ENCODE data around the gene NSF.
"Not testable (repeated sequence)": the region's sequence is repeated elsewhere in the genome, so short reads cannot be mapped to it uniquely, and the experiment has no call there.

NSF gene

GRCh38 chr17:46623790-46624189, 33.3 kb downstream of the NSF start:
- DNase-seq (ENCODE audit: extremely low read depth, low read depth); H3K4me3 ChIP-seq (replicated peaks; ENCODE audit: low read depth, low read length): not testable (repeated sequence)

DNA sequence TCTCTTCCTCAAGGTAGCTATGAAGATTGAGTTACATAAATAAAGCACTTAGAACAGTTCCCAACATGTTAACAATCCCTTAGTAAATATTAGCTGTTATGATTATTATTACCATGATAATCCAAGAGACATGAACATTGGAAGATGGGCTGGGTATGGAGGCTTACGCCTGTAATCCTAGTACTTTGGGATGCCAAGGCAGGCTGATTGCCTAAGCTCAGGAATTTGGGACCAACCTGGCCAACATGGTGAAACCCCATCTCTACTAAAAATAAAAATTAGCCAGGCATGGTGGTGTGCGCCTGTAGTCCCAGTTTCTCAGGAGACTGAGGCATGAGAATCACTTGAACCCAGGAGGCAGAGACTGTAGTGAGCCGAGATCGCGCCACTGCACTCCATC, 34.3 kb downstream of the NSF start:
- not testable (repeated sequence) for H3K4me3 ChIP-seq (replicated peaks; ENCODE audit: low read depth, low read length)

DNA sequence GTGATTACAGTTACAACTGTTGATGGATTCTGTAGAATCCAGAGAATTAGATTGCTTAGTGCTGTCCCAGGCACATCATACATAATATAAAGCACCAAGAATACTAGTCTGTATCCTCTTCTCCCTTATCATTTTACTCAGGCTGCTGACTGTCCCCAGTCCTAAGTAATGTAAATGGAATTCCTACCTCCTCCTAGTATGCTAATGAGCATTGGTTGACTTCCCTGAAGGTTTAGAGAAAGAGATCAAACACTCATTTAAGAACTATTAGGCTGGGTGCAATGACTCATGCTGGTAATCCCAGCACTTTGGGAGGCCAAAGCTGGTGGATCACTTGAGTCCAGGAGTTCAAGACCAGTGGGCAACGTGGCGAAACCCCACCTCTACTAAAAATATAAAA, 37.0 kb downstream of the NSF start:
- not testable (repeated sequence) for DNase-seq (ENCODE audit: extremely low read depth, low read depth); H3K4me3 ChIP-seq (replicated peaks; ENCODE audit: low read depth, low read length)

More for the DNA sequence above, 34.3 kb downstream of the NSF start:
- DNase-seq (ENCODE audit: extremely low read depth, low read depth) = not testable (repeated sequence)

DNA sequence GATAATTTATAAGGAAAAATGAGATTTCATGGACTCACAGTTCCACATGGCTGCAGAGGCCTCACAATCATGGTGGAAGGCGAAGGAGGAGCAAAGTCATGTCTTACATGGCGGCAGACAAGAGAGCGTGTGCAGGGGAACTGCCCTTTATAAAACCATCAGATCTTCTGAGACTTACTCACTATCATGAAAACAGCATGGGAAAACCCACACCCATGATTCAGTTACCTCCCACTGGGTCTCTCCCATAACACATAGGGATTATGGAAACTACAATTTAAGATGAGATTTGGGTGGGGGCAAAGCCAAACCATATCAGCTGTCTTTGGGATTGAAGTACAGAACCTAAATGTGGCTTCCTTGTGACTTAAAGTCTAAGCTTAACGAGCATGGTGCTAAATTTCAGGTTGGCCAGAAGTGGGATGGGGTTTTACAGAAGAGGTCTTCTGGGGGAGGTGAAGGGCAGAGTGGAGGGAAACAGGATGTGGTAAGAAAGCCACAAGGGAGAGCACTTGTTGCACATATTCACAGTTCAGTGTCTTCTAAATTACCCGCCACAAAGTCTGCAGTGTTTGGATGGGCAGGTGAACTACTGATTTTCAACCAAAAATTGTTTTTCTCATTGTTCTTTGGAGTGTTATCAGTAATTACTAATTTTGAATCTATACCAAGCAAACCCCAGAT, 38.4 kb downstream of the NSF start:
- not testable (repeated sequence) for H3K4me3 ChIP-seq (replicated peaks; ENCODE audit: low read depth, low read length); DNase-seq (ENCODE audit: extremely low read depth, low read depth)

DNA sequence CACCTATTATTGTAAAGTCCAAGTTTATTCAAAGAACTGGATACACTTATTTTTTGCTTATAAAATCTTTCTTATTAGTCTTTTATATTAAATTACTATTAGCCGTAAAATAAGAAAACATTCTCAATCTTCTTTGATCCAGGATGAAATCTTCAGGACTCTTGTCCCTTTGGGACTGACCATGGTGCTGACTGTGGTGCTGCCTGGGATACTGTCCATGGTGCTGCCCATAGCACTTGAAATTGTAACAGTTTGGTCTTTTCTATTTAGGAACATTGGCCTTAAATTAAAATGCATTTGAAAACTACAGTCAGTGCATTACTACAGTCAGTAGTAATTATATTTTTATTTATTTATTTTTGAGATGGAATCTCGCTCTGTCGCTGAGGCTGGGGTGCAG, 41.7 kb downstream of the NSF start:
- H3K4me3 ChIP-seq (replicated peaks; ENCODE audit: low read depth, low read length); DNase-seq (ENCODE audit: extremely low read depth, low read depth): not testable (repeated sequence)

GRCh38 chr17:46634844-46635243, 44.4 kb downstream of the NSF start:
- not testable (repeated sequence) for H3K4me3 ChIP-seq (replicated peaks; ENCODE audit: low read depth, low read length)

GRCh38 chr17:46641861-46642656, 51.6 kb downstream of the NSF start:
- DNase-seq (ENCODE audit: extremely low read depth, low read depth); H3K4me3 ChIP-seq (replicated peaks; ENCODE audit: low read depth, low read length): not testable (repeated sequence)

More at GRCh38 chr17:46634844-46635243, 44.4 kb downstream of the NSF start:
- not testable (repeated sequence) for DNase-seq (ENCODE audit: extremely low read depth, low read depth)

DNA sequence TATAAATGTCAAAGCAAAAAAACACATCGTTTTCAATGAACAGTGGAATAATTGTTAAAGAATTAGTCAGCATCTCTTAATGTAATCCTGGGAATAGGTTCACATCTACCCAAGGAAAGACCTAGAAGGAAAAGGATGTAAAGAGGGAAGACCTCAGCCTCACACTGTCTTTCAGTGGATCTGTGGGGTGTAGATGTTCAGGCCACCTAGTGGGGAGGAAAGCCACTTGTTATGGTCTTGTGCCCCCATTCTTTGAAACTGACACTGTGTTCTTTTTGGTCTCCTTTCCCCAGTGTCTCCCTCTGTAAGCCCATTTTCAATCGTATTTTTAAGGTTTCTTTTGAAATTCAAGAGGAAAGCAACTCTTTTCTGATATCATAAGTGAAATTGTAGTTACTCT, 56.8 kb downstream of the NSF start:
- not testable (repeated sequence) for H3K4me3 ChIP-seq (replicated peaks; ENCODE audit: low read depth, low read length); DNase-seq (ENCODE audit: extremely low read depth, low read depth)

GRCh38 chr17:46647688-46648278, 57.3 kb downstream of the NSF start:
- DNase-seq (ENCODE audit: extremely low read depth, low read depth); H3K4me3 ChIP-seq (replicated peaks; ENCODE audit: low read depth, low read length): not testable (repeated sequence)

GRCh38 chr17:46649246-46649645, 58.8 kb downstream of the NSF start:
- not testable (repeated sequence) for H3K4me3 ChIP-seq (replicated peaks; ENCODE audit: low read depth, low read length); DNase-seq (ENCODE audit: extremely low read depth, low read depth)

DNA sequence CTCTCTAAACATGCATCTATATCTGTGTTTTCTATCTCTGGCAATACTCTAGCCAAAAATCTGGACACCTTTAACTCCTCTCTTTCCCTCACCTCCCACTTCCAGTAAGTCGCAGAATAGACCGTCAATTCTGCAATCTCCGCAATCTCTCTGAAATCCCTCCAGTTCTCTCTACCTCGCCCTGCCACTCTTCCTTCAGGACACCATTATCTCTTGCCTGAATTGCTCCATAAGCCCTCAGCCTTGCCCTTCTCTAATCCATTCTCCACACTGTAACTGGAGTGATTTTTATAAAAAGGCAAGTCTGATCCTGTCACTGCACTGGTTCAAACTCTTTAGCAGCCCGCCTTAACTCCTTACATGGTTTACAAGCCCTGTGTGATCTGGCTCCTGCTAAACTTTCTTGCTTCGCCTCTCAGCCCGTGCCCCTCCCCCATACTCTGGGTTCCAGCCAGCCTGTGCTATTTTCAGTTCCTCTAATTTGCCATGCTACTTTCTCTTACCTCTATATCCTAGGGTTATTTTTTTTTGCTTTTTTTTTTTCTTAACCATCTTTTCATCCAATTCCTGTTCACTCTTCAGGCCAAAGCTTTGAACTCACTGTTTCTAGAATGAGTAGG, 61.7 kb downstream of the NSF start:
- not testable (repeated sequence) for DNase-seq (ENCODE audit: extremely low read depth, low read depth)

DNA sequence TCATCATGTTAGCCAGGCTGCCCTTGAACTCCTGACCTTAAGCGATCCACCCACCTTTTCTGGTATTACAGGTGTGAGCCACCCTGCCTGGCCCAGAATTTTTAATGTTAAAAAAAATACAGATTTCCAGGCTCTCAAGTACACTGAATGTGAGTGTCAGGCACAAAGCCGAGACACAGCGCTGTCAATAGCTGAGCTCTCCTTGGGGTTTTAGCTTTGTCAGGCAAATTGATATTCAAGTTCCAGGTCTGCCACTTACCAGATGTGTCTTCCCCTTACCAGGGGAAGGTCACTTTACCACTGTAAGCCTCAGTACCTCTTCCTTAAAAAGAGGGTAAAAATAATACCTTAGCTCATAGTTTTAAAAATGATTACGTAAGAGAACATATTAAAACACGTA, 67.8 kb downstream of the NSF start:
- not testable (repeated sequence) for H3K4me3 ChIP-seq (replicated peaks; ENCODE audit: low read depth, low read length); DNase-seq (ENCODE audit: extremely low read depth, low read depth)

More for the DNA sequence above, 61.7 kb downstream of the NSF start:
- not testable (repeated sequence) for H3K4me3 ChIP-seq (replicated peaks; ENCODE audit: low read depth, low read length)

GRCh38 chr17:46659702-46660101, 69.2 kb downstream of the NSF start:
- not testable (repeated sequence) for H3K4me3 ChIP-seq (replicated peaks; ENCODE audit: low read depth, low read length); DNase-seq (ENCODE audit: extremely low read depth, low read depth)

DNA sequence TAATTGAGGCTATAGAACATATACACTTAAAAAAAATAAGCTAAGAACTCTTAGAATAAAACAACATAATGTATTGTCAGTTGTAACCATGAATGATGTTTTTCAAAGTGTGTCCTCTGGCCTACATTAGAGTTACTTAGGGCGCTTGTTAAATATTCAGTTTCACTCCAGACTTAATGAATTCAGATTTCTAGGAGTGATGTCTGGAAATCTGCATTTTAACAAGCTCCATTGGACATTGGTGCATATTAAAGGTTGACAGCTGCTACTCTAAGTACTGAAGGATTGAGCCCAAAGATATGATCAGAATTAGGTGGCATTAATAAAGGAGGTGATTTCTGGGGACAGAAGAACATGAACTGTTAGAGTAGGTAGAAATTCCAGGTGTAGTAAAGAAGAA, 72.7 kb downstream of the NSF start:
- H3K4me3 ChIP-seq (replicated peaks; ENCODE audit: low read depth, low read length); DNase-seq (ENCODE audit: extremely low read depth, low read depth): not testable (repeated sequence)

- not testable (repeated sequence) for DNase-seq (ENCODE audit: extremely low read depth, low read depth); H3K4me3 ChIP-seq (replicated peaks; ENCODE audit: low read depth, low read length)
Observed at GRCh38 chr17:46663552-46663951, 73.1 kb downstream of the NSF start.

DNA sequence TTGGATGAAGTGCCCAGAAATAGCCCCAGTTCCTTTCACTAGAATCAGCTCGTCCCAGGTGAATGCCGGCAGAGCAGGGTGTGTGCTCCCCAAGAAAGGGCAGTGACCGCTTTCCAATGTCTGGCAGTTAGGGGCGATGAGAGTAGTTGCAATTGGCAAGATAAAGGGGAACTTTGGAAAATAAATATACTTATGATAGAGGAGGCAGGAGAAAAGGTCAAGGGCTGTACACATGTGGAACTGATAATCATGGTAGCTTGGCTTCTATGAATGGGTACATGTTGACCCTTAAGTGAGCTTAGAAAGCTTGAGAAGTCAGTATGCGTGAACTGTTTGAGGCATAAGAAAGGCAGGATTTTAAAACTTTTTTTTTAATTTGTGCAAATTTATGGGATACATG, 75.5 kb downstream of the NSF start:
- not testable (repeated sequence) for DNase-seq (ENCODE audit: extremely low read depth, low read depth); H3K4me3 ChIP-seq (replicated peaks; ENCODE audit: low read depth, low read length)

DNA sequence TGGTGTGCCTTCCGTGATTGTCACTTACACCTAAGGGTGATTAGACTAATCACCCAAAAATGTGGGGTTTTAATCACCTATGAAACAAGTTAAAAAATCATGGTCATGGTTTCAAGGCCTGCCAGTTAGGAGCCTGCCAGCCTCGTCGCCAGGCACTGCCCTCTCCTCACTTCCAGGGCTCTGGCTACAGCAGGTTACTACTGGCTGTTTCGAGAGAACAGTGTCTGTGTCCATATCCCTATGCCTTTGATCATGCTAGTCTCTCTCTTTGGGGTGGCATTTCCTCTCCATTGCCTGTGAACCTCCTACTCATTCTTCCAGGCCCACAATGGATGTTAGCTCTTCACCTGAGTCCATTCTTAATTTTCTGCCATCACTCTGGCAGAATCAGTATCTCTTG, 80.3 kb downstream of the NSF start:
- not testable (repeated sequence) for H3K4me3 ChIP-seq (replicated peaks; ENCODE audit: low read depth, low read length); DNase-seq (ENCODE audit: extremely low read depth, low read depth)

GRCh38 chr17:46672777-46673176, 82.3 kb downstream of the NSF start:
- not testable (repeated sequence) for DNase-seq (ENCODE audit: extremely low read depth, low read depth)

DNA sequence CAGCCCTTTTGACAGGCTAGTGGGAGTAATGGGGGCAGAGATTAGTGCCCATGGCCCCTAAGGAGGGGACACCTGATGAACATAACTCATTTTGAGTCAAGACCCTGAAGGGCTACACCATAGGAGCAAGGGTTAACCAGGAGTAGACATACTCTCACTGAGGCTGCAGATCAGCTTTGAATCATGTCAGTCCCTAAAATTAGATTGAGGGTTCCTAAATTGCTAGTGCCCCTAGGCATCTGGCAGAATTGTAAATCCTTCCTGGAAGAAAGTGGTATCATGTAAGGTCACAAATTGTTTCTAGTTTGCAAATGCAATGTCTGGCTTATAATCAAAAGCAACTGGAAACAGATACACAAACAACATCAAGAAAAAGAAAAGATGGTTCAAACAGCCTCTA, 87.3 kb downstream of the NSF start:
- H3K4me3 ChIP-seq (replicated peaks; ENCODE audit: low read depth, low read length); DNase-seq (ENCODE audit: extremely low read depth, low read depth): not testable (repeated sequence)

More at GRCh38 chr17:46672777-46673176, 82.3 kb downstream of the NSF start:
- not testable (repeated sequence) for H3K4me3 ChIP-seq (replicated peaks; ENCODE audit: low read depth, low read length)
